ENCODE results near the gene COX5A. TPM values are rescaled to one million over a fixed set of nuclear protein-coding genes. Genes with fewer than 3 reads are reported as not detected.
A peak's percentile ranks its signal among the peaks of the same experiment; 100 is the strongest.
"Not testable (repeated sequence)": the region's sequence is repeated elsewhere in the genome, so short reads cannot be mapped to it uniquely, and the experiment has no call there.

The COX5A gene
- total RNA-seq, 2 donors from 2014 or later: 817 to 989 TPM

GRCh38 chr15:74906450-74907162 lies 31.3 kb downstream of the COX5A start, which contains the start of gene FAM219B:
Gene FAM219B, minus strand, starts transcription at chr15:74906851. Its CDS starts 51 bp downstream, at chr15:74906800.
- ATAC-seq: peak; percentile 96 to 97
- intact Hi-C loops (cut with DNase I): loop anchor here (5.0 to 10.0 kb wide), 3 partner anchors 64 to 122 kb away; partner anchors contain the start of genes CSK (in 1 of the 2) and ULK3 (in 1 of the 2)
- peak; percentile 96 for DNase-seq

DNA sequence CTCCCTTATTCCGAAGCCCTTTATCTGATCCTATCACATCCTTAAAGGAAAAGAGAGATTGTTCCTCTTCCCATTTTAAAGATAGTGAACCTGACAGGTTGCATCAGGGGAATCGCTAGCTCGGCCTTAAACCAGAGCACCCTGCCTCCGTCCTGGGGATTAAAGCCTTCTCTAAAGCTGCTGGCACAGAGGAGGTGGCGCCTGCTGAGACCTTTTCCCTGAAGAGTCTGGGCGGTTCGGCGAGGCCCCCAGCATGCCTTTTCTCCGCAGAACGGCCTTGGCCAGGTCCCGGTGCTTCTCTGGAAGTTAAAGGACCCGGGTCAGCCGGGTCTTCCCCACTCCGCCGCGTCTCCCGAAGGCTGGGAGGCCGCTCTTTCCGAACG lies 31.8 kb downstream of the COX5A start:
- DNase-seq (no peak), ATAC-seq (peak; percentile 39 to 43)
- intact Hi-C loops (cut with DNase I): loop anchor here (5.0 to 10.0 kb wide), 3 partner anchors 64 to 121 kb away; partner anchors contain the start of genes CSK (in 1 of the 2) and ULK3 (in 1 of the 2)

- no peak for ATAC-seq
- intact Hi-C loops (cut with DNase I): loop anchor here in 1 of 2 donors (10.0 kb wide), 2 partner anchors 69 to 119 kb away; partner anchors contain the start of gene CSK
- no peak for DNase-seq
Measured at GRCh38 chr15:74904190-74904805, 33.6 kb downstream of the COX5A start.

- intact Hi-C loops (cut with DNase I): loop anchor here in 1 of 2 donors (10.0 kb wide), 2 partner anchors 69 to 119 kb away; partner anchors contain the start of gene CSK
- no peak for ATAC-seq
- DNase-seq: no peak
Measured at GRCh38 chr15:74903676-74904075, 34.2 kb downstream of the COX5A start.

- intact Hi-C loops (cut with DNase I): loop anchor here in 1 of 2 donors (10.0 kb wide), 2 partner anchors 68 to 118 kb away; partner anchors contain the start of gene CSK
- DNase-seq: no peak
Measured at GRCh38 chr15:74902295-74903075, 35.4 kb downstream of the COX5A start.

DNA sequence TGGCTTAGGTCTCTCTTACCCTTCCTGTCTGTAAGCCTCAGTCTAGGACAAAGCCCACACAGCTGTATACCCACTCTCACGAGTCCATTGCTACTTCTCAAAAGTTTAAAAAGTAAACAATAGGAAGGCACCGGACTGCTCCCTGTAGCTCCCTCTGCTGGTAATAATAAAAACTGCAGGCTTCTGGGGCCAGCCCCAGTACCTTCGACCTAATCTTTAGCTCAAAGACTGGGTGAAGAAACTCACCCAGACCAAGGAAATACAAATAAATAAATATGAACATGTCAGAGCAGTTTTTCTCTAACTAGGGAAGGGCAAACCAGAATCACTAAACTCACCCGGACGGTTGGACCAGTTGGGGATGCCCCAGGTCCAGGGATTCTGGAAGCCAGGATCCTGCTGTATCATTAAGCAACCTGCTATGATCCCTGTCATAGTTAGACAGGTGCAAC lies 36.2 kb downstream of the COX5A start:
- DNase-seq (no peak), ATAC-seq (peak; percentile 15 to 34)
- intact Hi-C loops (cut with DNase I): loop anchor here in 1 of 2 donors (10.0 kb wide), 2 partner anchors 67 to 117 kb away; partner anchors contain the start of gene CSK

More at GRCh38 chr15:74902295-74903075, 35.4 kb downstream of the COX5A start:
- ATAC-seq: no peak

DNA sequence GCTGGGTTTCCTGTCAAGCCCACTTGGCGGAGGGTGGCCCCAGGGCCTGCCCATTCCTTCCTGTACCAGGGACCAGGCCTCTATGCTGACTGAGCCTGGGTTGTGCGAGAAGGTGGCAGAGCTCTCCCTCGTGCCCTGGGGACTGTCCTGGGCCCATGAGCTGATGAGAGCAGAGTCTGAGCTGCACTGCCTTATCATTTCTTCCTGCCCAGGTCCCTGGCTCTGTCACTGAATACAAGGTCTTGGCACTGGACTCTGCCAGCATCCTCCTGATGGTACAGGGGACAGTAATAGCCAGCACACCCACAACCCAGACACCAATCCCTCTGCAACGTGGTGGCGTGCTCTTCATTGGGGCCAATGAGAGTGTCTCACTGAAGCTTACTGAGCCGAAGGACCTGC lies 40.6 kb downstream of the COX5A start:
- peak; percentile 55 to 62 for ATAC-seq
- intact Hi-C loops (cut with DNase I): no loop called here
- DNase-seq: no peak

DNA sequence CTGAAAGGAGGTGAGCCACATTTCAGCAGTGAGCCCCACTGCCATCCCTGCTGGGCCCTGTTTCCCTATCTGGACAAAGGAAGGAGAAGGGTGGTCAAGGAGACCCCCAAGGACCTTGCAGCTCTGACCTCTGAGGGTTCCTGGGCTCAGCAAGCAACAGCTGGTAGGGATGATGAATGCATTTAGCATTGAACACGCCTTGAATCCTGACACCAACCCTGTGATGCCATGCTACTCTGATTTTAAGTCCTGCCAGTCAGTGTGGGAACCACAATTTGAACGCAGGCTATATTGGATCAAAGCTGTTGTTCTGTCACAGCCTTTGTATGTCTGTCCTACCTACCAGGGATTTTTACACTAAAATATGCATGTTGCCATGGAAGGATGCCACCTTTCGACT lies 41.6 kb downstream of the COX5A start:
- DNase-seq: no peak
- intact Hi-C loops (cut with DNase I): no loop called here
- no peak for ATAC-seq

- DNase-seq (no peak), ATAC-seq (no peak)
- intact Hi-C loops (cut with DNase I): no loop called here
Measured at GRCh38 chr15:74895830-74896229, 42.0 kb downstream of the COX5A start.

DNA sequence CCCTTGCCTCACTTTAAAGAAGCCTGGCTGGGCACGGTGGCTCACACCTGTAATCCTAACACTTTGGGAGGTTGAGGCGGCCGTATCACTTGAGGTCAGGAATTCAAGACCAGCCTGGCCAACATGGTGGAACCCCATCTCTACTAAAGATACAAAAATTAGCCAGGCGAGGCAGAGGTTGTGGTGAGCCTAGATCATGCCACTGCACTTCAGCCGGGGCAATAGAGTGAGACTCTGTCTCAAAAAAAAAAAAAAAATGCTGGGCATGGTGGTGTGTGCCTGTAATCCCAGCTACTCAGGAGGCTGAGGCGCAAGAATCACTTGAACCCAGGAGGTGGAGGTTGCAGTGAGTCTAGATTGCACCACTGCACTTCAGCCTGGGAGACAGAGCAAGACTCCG lies 43.5 kb downstream of the COX5A start:
- ATAC-seq; intact Hi-C loops (cut with DNase I); DNase-seq: not testable (repeated sequence)

DNA sequence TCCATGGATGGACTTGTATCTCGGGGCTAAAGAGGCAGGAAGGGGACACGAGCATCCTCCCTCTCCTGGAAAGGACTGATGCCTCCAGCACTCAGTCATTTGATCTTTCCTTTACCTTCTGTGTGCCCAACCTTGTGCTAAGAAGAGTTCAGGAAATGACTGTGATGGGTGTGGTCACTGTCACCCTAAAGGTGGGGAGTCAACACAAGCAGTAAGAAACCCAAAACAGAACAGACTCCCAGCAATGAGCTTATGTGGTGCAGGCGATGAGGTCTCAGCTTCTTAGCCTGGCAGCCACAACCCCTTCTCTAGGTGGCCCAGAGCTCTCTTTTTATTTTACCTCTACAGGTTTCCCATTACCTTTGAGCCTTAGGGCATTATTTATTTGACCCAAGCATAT lies 44.2 kb downstream of the COX5A start:
- peak; percentile 8 for DNase-seq
- ATAC-seq: no peak
- intact Hi-C loops (cut with DNase I): no loop called here

DNA sequence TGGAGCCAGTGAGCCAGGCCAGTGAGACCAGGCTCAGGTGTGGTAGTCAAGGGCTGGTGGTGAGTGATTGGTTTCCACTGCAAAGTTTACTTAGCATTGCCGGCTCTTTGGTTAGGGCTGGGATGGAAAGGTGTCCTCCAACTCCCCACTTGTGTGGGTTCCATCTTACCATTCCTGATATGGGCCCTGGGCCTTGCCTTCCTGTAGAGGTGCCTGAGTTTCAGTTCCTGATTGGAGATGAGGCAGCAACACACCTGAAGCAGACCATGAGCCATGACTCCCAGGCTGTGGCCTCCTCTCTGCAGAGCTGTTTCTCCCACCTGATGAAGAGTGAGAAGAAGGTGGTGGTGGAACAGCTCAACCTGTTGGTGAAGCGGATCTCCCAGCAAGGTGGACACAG lies 44.9 kb downstream of the COX5A start:
- peak; percentile 0 for DNase-seq

DNA sequence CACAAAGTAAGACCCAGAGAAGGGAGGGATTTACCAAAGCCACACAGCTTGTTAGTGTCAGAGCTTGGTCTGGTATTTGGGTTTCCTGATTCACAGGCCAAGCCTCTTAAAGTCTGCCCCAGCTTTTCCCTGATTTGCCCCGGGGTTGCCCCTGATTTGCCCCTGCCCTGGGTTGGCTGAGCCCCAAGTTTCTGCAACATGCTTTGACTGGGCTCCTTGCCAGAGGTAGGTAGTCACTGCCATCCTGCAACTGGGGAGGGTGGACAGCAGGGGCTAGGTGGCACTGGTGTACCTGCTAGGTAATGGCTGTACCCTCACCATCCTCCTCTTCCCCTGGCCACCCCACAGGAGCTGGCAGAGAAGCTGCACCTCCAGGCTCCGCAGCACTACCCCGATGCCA lies 45.6 kb downstream of the COX5A start:
- intact Hi-C loops (cut with DNase I): no loop called here
- ATAC-seq (no peak), DNase-seq (peak; percentile 16)

More for the DNA sequence above, 44.9 kb downstream of the COX5A start:
- intact Hi-C loops (cut with DNase I): no loop called here
- no peak for ATAC-seq

GRCh38 chr15:74891469-74891868 lies 46.4 kb downstream of the COX5A start:
- ATAC-seq (no peak), DNase-seq (peak; percentile 16)
- intact Hi-C loops (cut with DNase I): no loop called here

DNA sequence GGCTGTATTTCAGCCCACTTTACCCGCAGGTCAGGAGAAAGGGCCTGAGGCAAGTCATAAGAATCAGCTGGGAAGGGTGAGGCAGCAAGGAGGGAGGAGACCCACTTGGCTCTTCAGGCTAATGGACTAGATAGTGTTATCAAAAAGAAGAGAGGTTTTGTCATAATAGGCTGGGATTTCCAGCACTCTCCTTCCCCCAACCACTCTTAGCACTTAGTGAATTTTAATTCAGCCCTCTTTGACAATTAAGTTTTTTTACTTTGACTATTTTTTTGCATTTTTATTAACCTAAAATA lies 47.3 kb downstream of the COX5A start:
- ATAC-seq (no peak), DNase-seq (no peak)
- intact Hi-C loops (cut with DNase I): no loop called here

GRCh38 chr15:74889883-74890664 lies 47.8 kb downstream of the COX5A start, which contains the start of gene MPI:
Gene MPI, plus strand, starts transcription at chr15:74890042. Its CDS starts 32 bp downstream, at chr15:74890074.
- DNase-seq (peak; percentile 91), ATAC-seq (peak; percentile 96 to 98)
- intact Hi-C loops (cut with DNase I): no loop called here

GRCh38 chr15:74889390-74889882 lies 48.4 kb downstream of the COX5A start:
- peak; percentile 56 for DNase-seq
- intact Hi-C loops (cut with DNase I): no loop called here
- ATAC-seq: peak; percentile 64 to 73

- no peak for ATAC-seq
Measured at GRCh38 chr15:74888716-74889115, 49.2 kb downstream of the COX5A start.

More at GRCh38 chr15:74888716-74889115, 49.2 kb downstream of the COX5A start:
- DNase-seq: no peak
- intact Hi-C loops (cut with DNase I): no loop called here
